Forelimb muscle (tissue), 1 donor: ENCODE results near the gene OR12D2. TPM values are rescaled to one million over a fixed set of nuclear protein-coding genes. Genes with fewer than 3 reads are reported as not detected.
"Not testable (repeated sequence)": the region's sequence is repeated elsewhere in the genome, so short reads cannot be mapped to it uniquely, and the experiment has no call there.

Experiments used
- DNase-seq: peaks from one replicate; pipeline ENCODE4 v3.0.0-alpha.2; 2013; ENCODE audit warnings: low read depth
- polyA plus RNA-seq: library from polyadenylated mRNA; unstranded; fragments of 120-200 nt; gene quantifications from one replicate; pipeline ENCODE4 v1.2.1, GENCODE V29; 2013; ENCODE audit not compliant: insufficient read length

OR12D2 gene
- not detected for polyA plus RNA-seq

- no peak for DNase-seq
Observed at GRCh38 chr6:29395331-29395730, at the start of gene OR12D2. Gene OR12D2, plus strand, starts transcription at chr6:29395631. Its CDS starts 1,069 bp downstream, at chr6:29396700.

GRCh38 chr6:29349348-29349747, 46.1 kb upstream of the OR12D2 start:
- DNase-seq: not testable (repeated sequence)

- DNase-seq: no peak
Observed at GRCh38 chr6:29354980-29355379, 40.5 kb upstream of the OR12D2 start.

GRCh38 chr6:29355603-29356002, 39.8 kb upstream of the OR12D2 start:
- DNase-seq: no peak

GRCh38 chr6:29368765-29369164, 26.7 kb upstream of the OR12D2 start, which contains the start of gene OR5V1:
Gene OR5V1, minus strand, starts transcription at chr6:29368865. Its CDS starts 12,670 bp downstream, at chr6:29356195.
- no peak for DNase-seq

- no peak for DNase-seq
Observed at GRCh38 chr6:29375191-29375590, 20.2 kb upstream of the OR12D2 start, which contains the start of gene OR12D3. Gene OR12D3, minus strand, starts transcription at chr6:29375291. Its CDS starts 4 bp downstream, at chr6:29375287.

GRCh38 chr6:29376003-29376402, 19.4 kb upstream of the OR12D2 start:
- DNase-seq: no peak

GRCh38 chr6:29388533-29388932, 6.9 kb upstream of the OR12D2 start:
- no peak for DNase-seq

GRCh38 chr6:29399525-29399924, 4.1 kb downstream of the OR12D2 start:
- no peak for DNase-seq

- no peak for DNase-seq
Observed at GRCh38 chr6:29403801-29404200, 8.4 kb downstream of the OR12D2 start.

GRCh38 chr6:29414588-29414987, 19.2 kb downstream of the OR12D2 start, which contains the start of gene OR12D1:
Gene OR12D1, plus strand, starts transcription at chr6:29414928.
- no peak for DNase-seq

- no peak for DNase-seq
Observed at GRCh38 chr6:29419516-29419915, 24.1 kb downstream of the OR12D2 start.

GRCh38 chr6:29424168-29424567, 28.7 kb downstream of the OR12D2 start:
- DNase-seq: no peak

GRCh38 chr6:29424575-29424974, 29.1 kb downstream of the OR12D2 start:
- DNase-seq: no peak

GRCh38 chr6:29425075-29425474, 29.6 kb downstream of the OR12D2 start:
- no peak for DNase-seq

GRCh38 chr6:29426654-29427053, 31.2 kb downstream of the OR12D2 start:
- no peak for DNase-seq

GRCh38 chr6:29436730-29437129, 41.3 kb downstream of the OR12D2 start:
- not testable (repeated sequence) for DNase-seq

GRCh38 chr6:29439006-29439405, 43.6 kb downstream of the OR12D2 start, which contains the start of gene OR10C1:
Gene OR10C1, plus strand, starts transcription at chr6:29439306. Its CDS starts 710 bp downstream, at chr6:29440016.
- no peak for DNase-seq

GRCh38 chr6:29442719-29443118, 47.3 kb downstream of the OR12D2 start:
- no peak for DNase-seq

- not testable (repeated sequence) for DNase-seq
Observed at GRCh38 chr6:29444031-29444430, 48.6 kb downstream of the OR12D2 start.
